ENCODE measurements around the gene MT3. TPM values are rescaled to one million over a fixed set of nuclear protein-coding genes. Genes with fewer than 3 reads are reported as not detected.

Gene MT3
- total and polyA plus RNA-seq, 2 of the 13 experiments (the other 11 are each of a cell fraction or from before 2014, with no cell fraction given): not detected

- TF ChIP-seq ZBTB49 (CRISPR knock-in tag; IDR thresholded peaks at IDR 0.05; ENCODE audit: borderline replicate concordance) (no peak), MXD1 (CRISPR knock-in tag; IDR thresholded peaks at IDR 0.05) (no peak), ZBTB3 (CRISPR knock-in tag; IDR thresholded peaks at IDR 0.05; ENCODE audit: borderline replicate concordance, low read depth) (peak; percentile 51; the same call in 1 of the 2 replicates), ZBTB25 (CRISPR knock-in tag; IDR thresholded peaks at IDR 0.05) (peak; percentile 74), ZSCAN21 (CRISPR knock-in tag; IDR thresholded peaks at IDR 0.05; ENCODE audit: borderline replicate concordance) (no peak), MTF2 (CRISPR knock-in tag; IDR thresholded peaks at IDR 0.05; ENCODE audit: borderline replicate concordance) (no peak; the same call in 1 of the 2 replicates), KDM5B (CRISPR knock-in tag; IDR thresholded peaks at IDR 0.05; ENCODE audit: borderline replicate concordance) (no peak), CHD4 (IDR thresholded peaks at IDR 0.05; ENCODE audit: borderline replicate concordance, low read length) (peak; percentile 38; the same call in 1 of the 2 replicates), ZNF75D (CRISPR knock-in tag; IDR thresholded peaks at IDR 0.05; ENCODE audit: borderline replicate concordance) (no peak), ZNF281 (CRISPR knock-in tag; IDR thresholded peaks at IDR 0.05; ENCODE audit: borderline replicate concordance) (peak; percentile 87; the same call in 1 of the 2 replicates), ZNF331 (CRISPR knock-in tag; IDR thresholded peaks at IDR 0.05) (no peak; the same call in none of the 2 replicates), FUBP1 (CRISPR knock-in tag; IDR thresholded peaks at IDR 0.05; ENCODE audit: borderline replicate concordance) (no peak), SRSF9 (IDR thresholded peaks at IDR 0.05; ENCODE audit: borderline replicate concordance, insufficient read depth, low read depth, low read length, poor library complexity, severe bottlenecking) (no peak), ZBTB42 (CRISPR knock-in tag; IDR thresholded peaks at IDR 0.05) (no peak), ZNF367 (CRISPR knock-in tag; IDR thresholded peaks at IDR 0.05; ENCODE audit: borderline replicate concordance) (no peak), ZXDC (CRISPR knock-in tag; IDR thresholded peaks at IDR 0.05) (no peak)
Measured at GRCh38 chr16:56606476-56607108, 17.3 kb downstream of the MT3 start (continued).

Measured in HepG2 (cell line).